Activated CD8-positive, alpha-beta T cell treated with anti-CD3 and anti-CD28 coated beads, Interleukin-2, amount 10 ng/mL, durations not matched to agents 7 days and 5 days (primary cell): ENCODE data around the gene ST6GALNAC3. TPM values are rescaled to one million over a fixed set of nuclear protein-coding genes. Genes with fewer than 3 reads are reported as not detected.

Experiments
- ATAC-seq: fragments of 150-1000 bp; cut with Tn5 transposase; one replicate; pipeline ENCODE4 v1.10.0; 2021; ENCODE audit warnings: moderate library complexity
- CTCF ChIA-PET: fragments of 350-600 bp; sonication (Branson Sonifier 250); formaldehyde crosslinking; loops from one replicate; lab custom pipeline; 2021; ENCODE audit warnings: antibody characterized with exemption; lab: Charles Lee
- POLR2A ChIA-PET: fragments of 350-600 bp; sonication (Branson Sonifier 250); formaldehyde crosslinking; loops from one replicate; lab custom pipeline; 2021; ENCODE audit warnings: antibody characterized with exemption; lab: Charles Lee
- DNase-seq: peaks from one replicate; pipeline ENCODE4 v3.0.0-alpha.2; 2020
- H3K27ac Mint-ChIP-seq: one replicate; pipeline ENCODE4 v1.8.0; 2021; ENCODE audit warnings: mild to moderate bottlenecking, mixed read lengths
- H3K27me3 Mint-ChIP-seq: one replicate; pipeline ENCODE4 v1.8.0; 2021; ENCODE audit warnings: low read depth, mixed read lengths
- H3K36me3 Mint-ChIP-seq: one replicate; pipeline ENCODE4 v1.8.0; 2021; ENCODE audit warnings: low read depth, mixed read lengths
- H3K4me1 Mint-ChIP-seq: one replicate; pipeline ENCODE4 v1.8.0; 2021; ENCODE audit warnings: low read depth, mixed read lengths
- H3K4me3 Mint-ChIP-seq: one replicate; pipeline ENCODE4 v1.8.0; 2021; ENCODE audit warnings: mild to moderate bottlenecking, mixed read lengths
- H3K9me3 Mint-ChIP-seq: one replicate; pipeline ENCODE4 v1.8.0; 2022; ENCODE audit warnings: mixed read lengths; ENCODE audit not compliant: insufficient read depth
- total RNA-seq, 2 experiments: library from RNA; stranded (reverse); gene quantifications; one replicate each; pipeline ENCODE4 v1.2.3, GENCODE V29; 2021

The ST6GALNAC3 gene
- total RNA-seq, 2 experiments from 2014 or later: 0.50 TPM; not detected in 1

DNA sequence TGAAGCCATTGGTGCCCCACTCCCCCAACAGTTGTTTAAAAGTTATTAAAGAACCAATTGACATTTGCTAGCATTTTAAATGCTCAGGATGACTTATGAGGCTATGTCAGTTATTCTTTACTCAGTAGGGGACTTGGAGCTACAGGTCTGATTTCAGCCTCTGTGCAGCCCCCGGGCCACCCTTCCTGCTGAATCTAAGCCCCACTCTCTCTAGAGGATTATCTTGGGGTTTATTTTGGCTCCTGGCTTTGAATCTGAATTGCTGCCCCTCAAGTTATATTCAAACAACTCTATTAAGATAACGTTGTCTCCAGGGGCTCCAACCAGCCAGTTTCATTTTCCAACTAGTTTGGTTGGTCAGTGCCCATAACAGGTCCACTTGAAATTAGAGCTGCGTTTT is 135.1 kb downstream of the ST6GALNAC3 start:
- no peaks in the 10 kb centered on the region for H3K27me3 Mint-ChIP-seq
- ChIA-PET CTCF (no interaction called here), POLR2A (no interaction called here)
- no peak overlapping the region for H3K4me3 Mint-ChIP-seq
- DNase-seq: no peak
- H3K9me3 Mint-ChIP-seq: peaks cover 4% of the 10 kb centered on the region
- ATAC-seq: no peak
- no peaks in the 10 kb centered on the region for H3K4me1 Mint-ChIP-seq
- no peak overlapping the region for H3K27ac Mint-ChIP-seq
- no peaks in the 10 kb centered on the region for H3K36me3 Mint-ChIP-seq

DNA sequence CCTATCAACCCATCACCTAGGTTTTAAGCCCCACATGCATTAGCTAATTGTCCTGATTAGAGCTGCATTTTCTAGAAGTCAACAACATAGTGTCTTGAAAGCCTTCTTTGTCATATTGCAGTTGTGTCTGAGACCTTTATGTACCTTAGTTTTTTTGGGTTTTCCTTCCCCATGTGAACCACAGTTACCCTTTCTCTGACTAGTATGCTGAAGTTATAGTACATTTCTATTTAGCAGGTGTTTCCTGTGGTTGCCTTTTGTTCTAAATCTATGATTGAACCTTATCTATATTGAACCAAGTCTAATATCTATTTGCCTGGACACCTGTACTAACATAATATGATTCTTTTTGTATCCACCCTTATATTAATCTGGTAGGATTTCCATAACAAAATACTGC is 135.6 kb downstream of the ST6GALNAC3 start:
- peaks cover 4% of the 10 kb centered on the region for H3K9me3 Mint-ChIP-seq
- H3K4me3 Mint-ChIP-seq: no peak overlapping the region
- ATAC-seq (no peak), DNase-seq (no peak)
- no peaks in the 10 kb centered on the region for H3K36me3 Mint-ChIP-seq
- ChIA-PET CTCF (no interaction called here), POLR2A (interaction anchor here (0.8 kb wide), 1 partner anchor 9 kb away, joined by 3 read pairs; no protein-coding TSS in a partner anchor)
- no peak overlapping the region for H3K27ac Mint-ChIP-seq
- no peaks in the 10 kb centered on the region for H3K4me1 Mint-ChIP-seq
- H3K27me3 Mint-ChIP-seq: no peaks in the 10 kb centered on the region

DNA sequence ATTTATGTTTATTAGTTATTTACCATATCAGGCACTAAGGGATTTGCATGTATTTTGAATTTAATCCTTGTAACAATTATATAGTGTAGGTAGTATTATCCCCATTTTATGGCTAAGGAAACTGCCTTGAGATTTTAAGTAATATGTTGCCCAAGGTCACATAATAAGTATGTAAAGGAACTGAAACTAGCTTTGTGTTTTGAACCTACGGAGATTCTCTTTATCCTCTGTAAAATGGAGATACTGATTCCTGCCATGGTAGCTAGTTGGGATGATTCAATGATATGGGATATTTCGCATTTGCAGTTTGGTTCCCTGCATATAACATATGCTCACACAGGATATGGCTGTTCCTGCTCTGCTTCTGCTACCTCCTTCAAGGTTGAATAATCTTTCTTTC is 144.3 kb downstream of the ST6GALNAC3 start:
- H3K9me3 Mint-ChIP-seq: no peaks in the 10 kb centered on the region
- no peak for DNase-seq
- no peaks in the 10 kb centered on the region for H3K27me3 Mint-ChIP-seq
- POLR2A ChIA-PET: interaction anchor here (1.0 kb wide), 1 partner anchor 8 kb away, joined by 3 read pairs; no protein-coding TSS in a partner anchor
- CTCF ChIA-PET: interaction anchor here (1.2 to 1.5 kb wide), 3 partner anchors 10 to 49 kb away, joined by 3 to 4 read pairs (median 3); no protein-coding TSS in a partner anchor
- H3K36me3 Mint-ChIP-seq: no peaks in the 10 kb centered on the region
- peaks cover 4% of the 10 kb centered on the region for H3K4me1 Mint-ChIP-seq
- no peak overlapping the region for H3K27ac Mint-ChIP-seq
- no peak for ATAC-seq
- H3K4me3 Mint-ChIP-seq: no peak overlapping the region

DNA sequence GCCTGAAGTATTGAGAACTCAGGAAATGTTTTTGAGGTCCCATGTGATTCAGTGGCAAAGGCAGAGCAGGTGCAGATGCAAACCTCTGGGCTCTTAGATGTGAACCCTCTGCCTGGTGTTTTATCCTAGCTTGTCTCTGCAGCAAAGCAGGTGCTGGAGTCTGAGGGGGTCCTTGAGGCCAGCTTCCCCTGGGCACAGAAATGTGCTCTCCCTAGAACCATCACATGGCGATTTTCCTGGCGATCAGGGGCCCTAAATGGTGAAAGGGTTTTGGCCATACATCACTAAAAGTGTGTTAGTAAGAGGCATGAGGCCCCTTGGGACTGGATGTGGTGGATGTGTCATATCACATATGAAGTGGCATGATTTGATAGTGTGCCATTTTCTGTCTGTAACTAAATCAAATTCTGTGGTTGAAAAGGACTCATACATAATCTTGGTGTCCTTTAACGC is 144.8 kb downstream of the ST6GALNAC3 start:
- Mint-ChIP-seq H3K4me1 (peaks cover 4% of the 10 kb centered on the region), H3K36me3 (no peaks in the 10 kb centered on the region), H3K4me3 (no peak overlapping the region), H3K9me3 (no peaks in the 10 kb centered on the region), H3K27ac (no peak overlapping the region), H3K27me3 (no peaks in the 10 kb centered on the region)
- ATAC-seq (no peak), DNase-seq (no peak)
- POLR2A ChIA-PET: interaction anchor here (1.0 kb wide), 1 partner anchor 9 kb away, joined by 3 read pairs; no protein-coding TSS in a partner anchor
- CTCF ChIA-PET: interaction anchor here (1.5 kb wide), 1 partner anchor 49 kb away, joined by 4 read pairs; no protein-coding TSS in a partner anchor

DNA sequence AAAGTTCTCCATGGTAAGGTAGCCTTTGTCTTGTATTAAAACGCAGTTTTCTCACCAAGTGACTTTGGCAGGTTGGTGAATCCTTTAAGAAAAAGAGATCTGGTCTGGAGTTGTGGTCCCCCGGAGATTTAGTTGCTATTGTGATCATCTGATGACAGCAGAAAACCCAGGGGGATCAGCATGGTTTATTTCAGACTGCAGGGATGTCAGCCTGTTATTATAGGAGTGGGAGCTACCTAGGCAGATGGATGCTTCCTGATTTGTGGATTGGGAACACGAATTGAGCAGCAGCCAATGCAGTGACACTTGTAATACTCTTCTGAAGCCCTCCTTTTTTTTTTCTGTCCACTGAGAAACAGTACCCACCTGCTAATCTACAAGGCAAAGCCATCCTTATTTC is 150.2 kb downstream of the ST6GALNAC3 start:
- ChIA-PET POLR2A (no interaction called here), CTCF (no interaction called here)
- H3K27me3 Mint-ChIP-seq: no peaks in the 10 kb centered on the region
- H3K4me1 Mint-ChIP-seq: peaks cover 16% of the 10 kb centered on the region
- H3K9me3 Mint-ChIP-seq: no peaks in the 10 kb centered on the region
- H3K4me3 Mint-ChIP-seq: no peak overlapping the region
- H3K27ac Mint-ChIP-seq: no peak overlapping the region
- DNase-seq (no peak), ATAC-seq (no peak)
- H3K36me3 Mint-ChIP-seq: no peaks in the 10 kb centered on the region

DNA sequence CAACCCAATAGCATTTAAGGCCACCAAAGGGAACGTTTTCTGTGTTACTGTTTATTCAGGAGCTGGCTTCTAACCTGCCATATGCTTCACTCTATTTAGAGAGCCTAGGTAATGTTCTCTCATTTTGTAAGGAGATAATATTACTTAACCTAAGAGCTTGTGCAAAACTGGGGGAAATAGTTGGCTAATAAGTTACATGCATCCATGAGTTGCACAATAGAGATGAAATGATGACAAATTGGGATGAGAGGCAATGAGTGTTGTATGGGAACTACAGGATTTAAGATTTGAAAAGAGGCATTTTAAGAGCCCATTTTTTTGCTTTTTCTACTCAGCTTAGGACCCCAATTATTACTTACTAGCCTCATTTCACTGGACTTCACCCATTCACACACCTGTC is 151.0 kb downstream of the ST6GALNAC3 start:
- H3K4me3 Mint-ChIP-seq: no peak overlapping the region
- peaks cover 16% of the 10 kb centered on the region for H3K4me1 Mint-ChIP-seq
- ChIA-PET CTCF (no interaction called here), POLR2A (no interaction called here)
- no peak overlapping the region for H3K27ac Mint-ChIP-seq
- no peaks in the 10 kb centered on the region for H3K36me3 Mint-ChIP-seq
- no peaks in the 10 kb centered on the region for H3K27me3 Mint-ChIP-seq
- ATAC-seq (no peak), DNase-seq (no peak)
- no peaks in the 10 kb centered on the region for H3K9me3 Mint-ChIP-seq

DNA sequence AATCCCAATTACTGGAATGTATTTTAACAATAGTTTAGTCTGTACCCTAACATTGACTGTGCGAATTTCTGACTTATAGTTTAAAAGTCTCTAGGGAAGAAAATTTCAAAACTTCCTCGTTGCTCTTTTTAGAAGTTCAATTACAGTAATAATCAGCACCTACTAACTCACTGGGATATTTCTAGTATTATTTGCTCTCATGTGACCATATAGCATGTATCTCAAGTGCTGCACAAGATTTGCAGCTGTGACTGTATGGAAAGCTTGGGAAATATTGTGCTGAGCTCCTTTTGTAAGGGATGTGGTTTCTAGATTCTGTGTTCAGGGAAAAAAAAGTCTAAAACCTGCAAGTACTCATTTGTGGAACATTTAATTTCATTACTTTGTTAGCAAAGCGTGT is 153.1 kb downstream of the ST6GALNAC3 start:
- Mint-ChIP-seq H3K4me3 (no peak overlapping the region), H3K4me1 (peaks cover 18% of the 10 kb centered on the region), H3K36me3 (no peaks in the 10 kb centered on the region), H3K27me3 (no peaks in the 10 kb centered on the region), H3K27ac (no peak overlapping the region), H3K9me3 (no peaks in the 10 kb centered on the region)
- POLR2A ChIA-PET: no interaction called here
- DNase-seq (no peak), ATAC-seq (no peak)
- CTCF ChIA-PET: interaction anchor here (1.0 kb wide), 1 partner anchor 73 kb away, joined by 3 read pairs; no protein-coding TSS in a partner anchor

DNA sequence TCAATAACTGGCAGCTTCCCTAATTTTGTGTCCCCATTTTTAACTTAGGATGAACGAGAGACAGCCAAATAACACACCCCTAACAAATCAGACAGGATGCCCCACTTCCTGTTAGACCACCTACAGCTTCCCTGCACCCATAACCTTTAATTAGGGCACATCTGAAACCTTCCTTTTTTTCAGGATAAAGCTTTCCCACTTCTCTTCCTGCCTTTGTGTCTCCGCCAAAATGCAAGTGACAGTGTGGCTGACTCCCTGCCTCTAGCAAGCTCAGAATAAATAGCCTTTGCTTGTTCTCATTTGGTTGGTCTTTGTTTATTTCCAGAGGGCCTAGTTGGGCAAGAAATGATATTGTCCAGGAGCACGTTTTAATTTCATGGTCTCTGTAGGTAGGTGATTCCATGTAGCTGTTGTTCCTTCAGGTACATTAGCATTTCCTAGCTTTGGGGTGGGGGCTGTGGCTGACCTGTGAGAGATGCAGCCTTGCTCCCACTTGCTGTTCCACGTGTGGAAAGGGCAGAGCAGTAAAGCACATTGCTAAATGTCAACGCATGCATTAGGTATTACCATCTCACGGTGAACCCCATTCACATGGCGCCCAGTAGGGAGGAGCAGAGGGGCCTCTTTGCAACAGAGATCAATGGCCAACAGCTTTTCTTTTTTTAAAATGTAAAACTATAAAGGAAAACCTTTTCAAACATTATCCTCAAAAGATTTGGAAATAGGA is 154.9 kb downstream of the ST6GALNAC3 start:
- Mint-ChIP-seq H3K36me3 (no peaks in the 10 kb centered on the region), H3K4me1 (peaks cover 18% of the 10 kb centered on the region), H3K9me3 (no peaks in the 10 kb centered on the region), H3K27ac (no peak overlapping the region), H3K4me3 (no peak overlapping the region), H3K27me3 (no peaks in the 10 kb centered on the region)
- ChIA-PET POLR2A (interaction anchor here (1.1 kb wide), 1 partner anchor 7 kb away, joined by 3 read pairs; no protein-coding TSS in a partner anchor), CTCF (interaction anchor here (0.7 to 1.7 kb wide), 2 partner anchors 11 to 75 kb away, joined by 3 to 6 read pairs; no protein-coding TSS in a partner anchor)
- no peak for DNase-seq
- no peak for ATAC-seq

DNA sequence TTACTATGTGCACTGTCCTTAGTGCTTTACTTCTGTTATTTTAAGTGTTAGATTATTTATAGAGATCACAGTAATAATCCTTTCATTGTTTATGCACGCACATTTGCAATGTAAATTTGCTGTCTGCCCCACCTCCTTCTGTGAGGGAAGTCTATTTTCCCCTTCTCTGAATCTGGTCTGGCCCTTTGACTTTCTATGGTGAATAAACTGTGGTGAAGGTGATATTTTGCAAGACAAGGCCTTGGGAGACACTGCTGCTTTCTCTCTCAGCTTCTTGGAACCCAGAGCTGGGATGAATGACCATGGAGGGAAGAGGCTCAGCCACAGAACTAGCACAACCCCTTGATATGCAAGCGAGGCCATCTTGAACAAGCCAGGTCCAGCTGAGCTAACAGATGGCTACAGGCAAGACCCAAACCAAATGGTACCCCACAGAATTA is 156.3 kb downstream of the ST6GALNAC3 start:
- Mint-ChIP-seq H3K27ac (no peak overlapping the region), H3K4me3 (no peak overlapping the region), H3K27me3 (no peaks in the 10 kb centered on the region), H3K4me1 (peaks cover 18% of the 10 kb centered on the region), H3K36me3 (no peaks in the 10 kb centered on the region), H3K9me3 (no peaks in the 10 kb centered on the region)
- no peak for ATAC-seq
- POLR2A ChIA-PET: interaction anchor here (1.1 kb wide), 1 partner anchor 9 kb away, joined by 3 read pairs; no protein-coding TSS in a partner anchor
- no peak for DNase-seq
- CTCF ChIA-PET: no interaction called here

DNA sequence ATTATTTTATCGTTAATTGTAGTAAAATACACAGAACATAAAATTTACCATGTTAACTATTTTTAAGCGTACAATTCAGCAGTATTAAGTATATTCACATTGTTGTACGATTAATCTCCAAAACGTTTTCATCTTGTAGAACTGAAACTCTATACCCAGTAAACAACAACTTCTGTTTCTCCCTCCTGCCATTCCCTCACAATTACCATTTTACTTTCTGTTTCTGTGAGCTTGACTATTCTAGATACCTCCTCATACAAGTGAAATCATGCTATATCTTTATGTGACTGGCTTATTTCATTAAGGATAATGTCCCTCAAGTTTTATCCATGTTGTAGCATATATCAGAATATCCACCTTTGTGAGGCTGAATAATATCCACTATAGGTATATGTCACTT is 156.8 kb downstream of the ST6GALNAC3 start:
- POLR2A ChIA-PET: no interaction called here
- Mint-ChIP-seq H3K36me3 (no peaks in the 10 kb centered on the region), H3K27ac (no peak overlapping the region), H3K27me3 (no peaks in the 10 kb centered on the region), H3K4me1 (peaks cover 18% of the 10 kb centered on the region), H3K9me3 (no peaks in the 10 kb centered on the region), H3K4me3 (no peak overlapping the region)
- no peak for DNase-seq
- CTCF ChIA-PET: no interaction called here
- no peak for ATAC-seq

DNA sequence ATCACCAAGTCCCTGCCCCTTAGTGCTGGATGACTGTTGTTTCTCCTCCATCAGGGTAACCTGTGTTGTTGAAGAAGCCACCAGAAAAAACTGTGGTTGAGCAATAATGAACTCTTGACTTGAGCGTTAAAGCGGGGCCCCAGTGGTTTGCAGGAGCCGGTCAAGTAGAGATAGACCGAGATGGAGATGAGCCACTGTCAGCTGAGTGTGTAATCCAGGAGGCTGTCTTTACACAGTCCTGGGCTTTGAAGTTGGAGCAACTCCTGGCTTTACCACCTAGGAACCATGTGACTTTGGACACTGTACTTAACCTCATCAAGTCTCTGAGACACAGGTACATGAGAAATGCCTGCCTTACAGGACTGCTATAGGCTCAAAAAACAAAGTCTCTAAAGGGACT is 158.1 kb downstream of the ST6GALNAC3 start:
- H3K4me1 Mint-ChIP-seq: peaks cover 18% of the 10 kb centered on the region
- DNase-seq (no peak), ATAC-seq (no peak)
- no peak overlapping the region for H3K4me3 Mint-ChIP-seq
- H3K27ac Mint-ChIP-seq: no peak overlapping the region
- POLR2A ChIA-PET: no interaction called here
- CTCF ChIA-PET: no interaction called here
- no peaks in the 10 kb centered on the region for H3K36me3 Mint-ChIP-seq
- H3K9me3 Mint-ChIP-seq: no peaks in the 10 kb centered on the region
- no peaks in the 10 kb centered on the region for H3K27me3 Mint-ChIP-seq

DNA sequence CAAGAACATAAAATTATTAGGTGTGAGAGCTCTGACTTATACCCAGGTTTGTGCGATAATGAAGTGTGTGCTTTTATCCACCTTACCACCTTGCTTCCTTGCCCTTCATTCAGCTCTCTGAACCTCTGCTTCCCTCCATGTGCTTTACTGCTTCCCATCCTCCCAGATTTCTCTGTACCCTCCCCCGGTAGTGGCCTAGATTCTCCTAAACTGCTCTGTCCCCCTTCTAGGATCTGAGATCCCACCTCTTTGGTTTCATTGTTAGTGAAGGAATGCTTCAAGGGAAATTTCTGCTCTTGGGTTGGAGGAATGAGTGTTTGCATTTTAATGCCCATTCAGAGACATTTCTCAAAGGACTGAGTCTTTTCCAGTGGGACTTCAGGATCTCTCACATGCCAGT is 159.5 kb downstream of the ST6GALNAC3 start:
- no peaks in the 10 kb centered on the region for H3K9me3 Mint-ChIP-seq
- no peaks in the 10 kb centered on the region for H3K27me3 Mint-ChIP-seq
- no peak overlapping the region for H3K27ac Mint-ChIP-seq
- no peak overlapping the region for H3K4me3 Mint-ChIP-seq
- H3K36me3 Mint-ChIP-seq: no peaks in the 10 kb centered on the region
- no peak for DNase-seq
- ChIA-PET POLR2A (no interaction called here), CTCF (no interaction called here)
- no peak for ATAC-seq
- peaks cover 8% of the 10 kb centered on the region for H3K4me1 Mint-ChIP-seq
